ENCODE data around the gene DHRS9.
"Not testable (repeated sequence)": the region's sequence is repeated elsewhere in the genome, so short reads cannot be mapped to it uniquely, and the experiment has no call there.

DHRS9 gene

DNA sequence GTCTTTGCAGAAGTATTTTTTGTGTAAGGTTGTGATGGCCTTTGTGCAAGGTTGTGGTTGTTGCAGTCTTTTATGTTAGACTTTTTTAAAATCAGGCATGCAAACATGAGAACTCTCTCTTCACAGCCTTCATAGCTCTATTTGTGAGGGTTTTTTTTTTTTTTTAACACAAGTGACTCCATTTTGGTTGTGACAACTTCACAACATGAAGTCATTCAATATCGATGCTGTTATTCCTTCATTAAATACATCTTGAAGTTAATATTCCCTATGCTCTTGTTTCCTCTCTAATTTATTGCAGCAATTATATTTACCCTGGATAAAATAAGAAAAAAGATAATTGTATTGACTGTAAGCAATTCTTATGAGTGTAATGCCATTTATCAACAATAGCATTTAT lies 35.5 kb downstream of the DHRS9 start:
- DNase-seq = no peak

DNA sequence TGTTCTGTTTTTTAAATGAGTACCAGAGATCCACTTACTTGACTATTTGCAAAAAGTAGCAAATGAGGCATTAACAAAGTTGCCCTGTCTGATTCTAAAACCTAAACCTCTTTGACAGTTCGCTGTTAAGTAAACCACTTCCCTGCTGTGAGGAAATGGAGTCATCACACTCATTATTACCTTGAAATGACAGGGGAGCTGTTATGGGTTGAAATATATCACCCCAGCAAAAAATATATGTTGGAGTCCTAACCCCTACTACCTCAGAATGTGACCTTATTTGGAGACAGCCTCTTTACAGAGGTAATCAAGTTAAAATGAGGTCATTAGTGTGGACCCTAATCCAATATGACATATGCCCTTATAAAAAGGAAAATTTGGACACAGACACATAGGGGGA lies 36.1 kb downstream of the DHRS9 start:
- DNase-seq = no peak

DNA sequence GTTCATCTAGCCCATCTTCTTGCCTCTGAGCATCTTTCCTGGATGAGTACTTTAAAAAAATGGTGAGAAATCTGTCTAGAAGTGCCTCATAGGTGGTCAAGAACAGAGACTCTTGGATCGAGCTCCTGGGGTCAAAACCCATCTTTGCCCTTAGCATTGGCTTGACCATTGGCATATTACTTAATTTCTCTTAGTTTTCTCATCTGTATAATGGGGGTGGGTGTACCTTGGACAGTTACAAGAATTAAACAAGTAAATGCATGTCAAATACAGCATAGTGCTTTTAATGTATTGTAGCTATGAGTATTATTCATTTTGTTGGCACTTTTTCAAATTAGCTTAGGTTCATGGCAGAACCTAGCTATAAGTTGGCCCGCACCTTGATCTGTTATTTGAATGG lies 36.8 kb downstream of the DHRS9 start:
- DNase-seq = no peak

DNA sequence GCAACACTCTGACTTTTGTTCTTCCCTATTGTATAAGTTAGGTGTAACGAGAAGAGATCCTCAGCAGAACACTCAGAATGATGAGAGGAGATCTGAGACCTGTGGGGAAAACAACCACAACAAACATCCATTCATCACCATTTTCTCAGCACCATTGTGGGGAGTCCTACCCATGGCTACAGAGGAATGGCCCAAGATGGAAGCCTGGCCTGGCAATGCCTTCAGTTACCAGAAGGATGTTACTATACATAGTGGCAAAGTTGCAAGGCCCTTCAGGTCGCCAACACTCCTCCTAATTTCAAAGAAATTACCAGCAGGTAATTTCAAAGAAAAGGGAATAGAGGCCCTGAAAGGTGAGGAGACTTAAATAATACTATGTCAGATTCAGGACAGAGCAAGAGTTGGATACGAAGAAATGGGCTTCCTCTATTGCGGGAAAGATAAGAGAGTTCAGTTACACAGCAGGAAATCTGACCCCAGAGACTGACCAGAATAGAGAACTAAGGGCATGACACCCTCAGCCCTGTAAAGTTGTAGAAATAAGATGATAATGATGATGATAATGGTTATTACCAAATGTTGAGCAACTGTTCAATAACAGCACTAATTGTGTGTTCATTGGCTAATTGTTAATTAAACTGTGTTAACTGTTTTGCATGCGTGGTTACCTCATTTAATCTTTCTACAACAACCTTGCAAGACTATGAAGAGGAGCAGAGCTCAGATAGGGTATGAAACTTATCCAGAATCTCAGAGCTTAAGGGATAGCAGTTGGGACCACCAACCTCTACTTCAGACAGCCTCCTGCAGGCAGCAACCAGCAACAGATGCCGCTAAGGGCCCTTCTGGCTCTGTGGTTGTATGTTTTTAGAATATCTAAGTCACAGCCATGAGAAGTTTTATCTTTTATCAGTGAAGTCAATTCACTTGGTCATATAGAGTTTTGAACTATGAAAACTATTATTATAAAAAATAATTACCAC lies 37.5 kb downstream of the DHRS9 start:
- DNase-seq = no peak

DNA sequence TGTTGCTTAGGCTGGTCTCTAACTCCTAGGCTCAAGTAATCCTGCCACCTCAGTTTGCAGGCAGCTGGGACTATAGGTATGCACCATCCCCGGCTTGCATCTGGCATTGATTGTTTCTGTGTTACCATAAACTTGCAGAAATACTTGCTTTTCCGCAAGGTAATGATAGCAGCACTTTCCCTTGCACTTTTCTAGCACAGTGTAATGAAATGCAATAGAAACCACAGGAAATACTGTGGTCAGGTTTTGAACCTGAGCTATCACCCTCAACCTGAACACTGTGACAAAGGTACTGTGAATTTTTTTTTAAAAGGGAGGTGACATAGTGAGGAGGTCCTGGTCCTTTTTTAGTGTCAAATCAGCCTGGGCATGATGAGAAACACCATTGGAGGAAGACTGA lies 38.3 kb downstream of the DHRS9 start:
- DNase-seq = no peak

DNA sequence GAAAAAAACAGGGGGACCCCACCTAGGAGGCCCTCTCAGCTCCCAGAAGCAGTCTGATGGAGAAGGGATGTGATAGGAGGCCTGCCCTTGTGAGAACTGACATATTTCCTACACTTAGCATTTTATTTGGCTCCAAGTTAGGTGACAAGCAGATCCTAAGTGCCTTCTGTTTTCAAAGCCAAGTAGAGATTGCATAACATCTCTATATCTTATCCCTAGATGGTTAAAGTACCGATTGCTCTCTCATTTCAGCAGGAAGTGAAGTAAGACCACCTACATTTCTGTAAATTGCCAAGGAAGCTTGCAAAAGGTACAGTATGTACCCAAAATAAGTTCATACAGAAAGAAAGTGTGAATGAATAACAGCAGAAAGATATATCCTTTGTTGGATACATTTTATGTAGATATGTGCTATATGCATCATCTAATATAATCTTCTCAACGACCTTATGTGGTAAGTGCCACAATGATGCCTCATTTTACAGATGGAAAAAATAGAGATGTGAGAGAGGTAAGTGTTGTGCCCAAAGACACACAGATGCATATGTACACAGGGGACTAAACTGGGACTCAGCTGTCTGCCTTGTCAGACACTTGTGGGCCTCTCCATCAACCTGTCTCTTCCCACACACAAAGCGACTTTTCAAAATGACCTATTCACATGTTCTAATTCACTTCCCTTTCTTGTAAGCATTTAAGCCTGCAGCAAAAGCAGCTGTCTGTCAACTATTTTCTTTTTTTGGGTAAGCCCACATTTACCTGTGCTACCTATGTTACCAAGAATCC lies 38.9 kb downstream of the DHRS9 start:
- no peak for DNase-seq

DNA sequence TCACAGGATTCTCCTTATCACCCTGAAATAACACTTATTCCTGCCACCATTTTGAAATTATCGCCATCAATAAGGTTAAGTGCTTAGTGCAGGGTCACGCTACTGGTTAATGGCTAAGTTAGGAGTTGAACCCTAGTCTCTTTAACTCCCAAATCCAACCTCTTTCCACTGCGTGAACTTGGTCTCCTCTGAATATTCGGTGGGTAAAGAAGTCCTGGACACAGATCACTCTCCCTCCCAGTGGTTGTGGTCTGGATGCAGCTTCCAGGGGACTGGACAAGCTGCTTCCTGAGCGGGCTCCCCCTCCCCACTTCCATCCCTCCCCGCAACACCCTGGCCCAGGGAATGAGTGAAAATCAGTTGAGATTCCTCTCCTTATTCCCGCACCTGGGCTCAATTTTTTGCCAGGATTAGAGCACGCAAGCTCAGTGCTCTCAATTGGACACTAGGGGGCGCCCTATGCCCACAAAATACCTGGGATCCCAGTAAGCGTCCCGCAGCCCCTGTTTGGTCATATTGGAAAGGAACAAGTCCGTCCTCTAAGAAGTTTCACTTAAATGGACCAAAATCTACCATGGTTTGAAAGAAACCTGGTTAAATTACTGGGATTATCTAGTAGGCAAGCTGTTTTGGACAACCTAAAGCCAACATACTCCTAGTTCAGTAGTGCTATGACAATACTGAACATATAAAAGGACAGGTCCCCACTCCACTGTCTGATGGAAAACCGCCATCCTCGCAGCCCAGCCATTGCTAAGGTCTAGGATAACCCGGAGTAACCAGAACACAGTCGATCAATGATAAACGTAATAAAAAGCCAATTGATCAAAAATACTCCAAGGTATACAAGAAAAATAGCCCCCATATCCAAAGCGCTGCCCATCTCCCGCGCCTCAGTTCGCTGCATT lies 40.4 kb downstream of the DHRS9 start:
- peak; percentile 88 for DNase-seq

DNA sequence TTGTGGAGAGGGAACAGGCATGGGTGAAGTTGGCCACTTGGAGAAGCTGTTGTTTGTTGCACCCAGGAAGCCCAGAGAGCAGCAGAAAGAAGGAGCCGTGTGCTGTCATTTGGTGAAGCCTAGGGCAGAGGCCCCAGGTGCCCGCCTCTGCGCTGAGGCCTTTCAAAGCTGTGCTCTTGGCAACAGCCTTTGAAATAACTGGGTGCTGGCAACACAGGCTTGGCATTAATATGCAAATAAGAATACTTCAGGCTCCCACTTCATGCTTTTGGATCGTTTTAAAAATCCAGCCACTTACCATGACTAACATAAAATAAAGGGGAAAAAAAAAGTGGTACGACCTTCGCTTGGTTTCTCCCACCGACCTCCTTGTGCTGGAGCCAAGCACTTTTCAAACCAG lies 41.1 kb downstream of the DHRS9 start:
- no peak for DNase-seq

DNA sequence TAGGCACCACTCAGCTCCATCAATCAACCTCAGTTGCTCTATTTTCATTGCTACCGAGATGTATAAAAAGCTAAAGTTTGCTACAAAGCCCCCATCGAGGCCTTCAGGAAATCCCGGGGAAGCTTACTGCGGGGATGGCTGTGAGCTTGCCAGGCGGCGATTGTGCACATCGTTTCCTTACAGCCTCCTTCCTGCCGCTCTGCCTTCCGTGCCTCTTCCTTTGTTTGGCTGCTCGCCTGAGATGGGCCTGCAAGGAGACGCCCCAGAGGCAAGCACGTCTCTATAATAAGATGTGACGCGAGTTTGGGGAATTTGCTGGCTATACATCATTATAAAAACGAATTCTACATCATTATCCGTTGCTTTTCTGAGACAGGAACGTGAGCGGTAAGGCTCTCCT lies 41.6 kb downstream of the DHRS9 start:
- DNase-seq = no peak

DNA sequence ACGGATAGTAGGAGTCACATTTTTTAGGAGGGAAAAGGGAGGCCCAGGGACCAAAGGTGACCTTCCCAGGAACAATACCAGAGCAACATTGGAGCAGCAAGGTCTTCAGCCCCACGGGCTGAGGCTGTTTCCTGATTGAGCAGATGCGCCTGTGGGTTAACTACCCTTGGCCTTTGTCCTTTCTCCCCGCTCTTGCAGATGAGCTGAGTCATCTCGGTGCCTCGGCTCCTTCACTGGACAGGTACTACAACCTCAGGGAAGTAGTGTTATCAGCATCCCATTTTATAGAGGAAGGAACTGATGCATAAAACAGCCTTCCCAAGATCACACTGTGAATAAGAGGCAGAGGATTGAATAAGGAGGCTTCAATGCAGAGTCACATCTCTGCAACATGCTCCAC lies 43.5 kb downstream of the DHRS9 start:
- no peak for DNase-seq

DNA sequence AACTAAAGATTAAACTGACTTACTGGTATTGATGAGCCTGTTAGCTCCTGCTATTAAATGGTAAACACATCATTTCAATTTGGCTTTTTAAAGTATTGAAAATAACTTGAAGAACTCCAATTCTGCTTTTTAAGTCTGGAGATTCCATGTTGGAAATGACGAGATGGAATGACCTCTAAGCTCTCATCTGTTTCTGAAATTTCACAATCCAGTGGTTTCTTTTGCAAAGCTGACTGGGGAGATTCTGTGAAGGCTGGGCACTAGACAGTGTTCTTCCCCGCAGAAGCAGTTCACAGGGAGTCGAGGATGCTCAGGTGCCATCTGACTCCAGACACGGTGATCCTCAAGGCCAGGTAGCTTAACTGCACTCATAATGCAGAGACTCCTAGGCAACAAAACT lies 44.7 kb downstream of the DHRS9 start:
- DNase-seq = no peak

DNA sequence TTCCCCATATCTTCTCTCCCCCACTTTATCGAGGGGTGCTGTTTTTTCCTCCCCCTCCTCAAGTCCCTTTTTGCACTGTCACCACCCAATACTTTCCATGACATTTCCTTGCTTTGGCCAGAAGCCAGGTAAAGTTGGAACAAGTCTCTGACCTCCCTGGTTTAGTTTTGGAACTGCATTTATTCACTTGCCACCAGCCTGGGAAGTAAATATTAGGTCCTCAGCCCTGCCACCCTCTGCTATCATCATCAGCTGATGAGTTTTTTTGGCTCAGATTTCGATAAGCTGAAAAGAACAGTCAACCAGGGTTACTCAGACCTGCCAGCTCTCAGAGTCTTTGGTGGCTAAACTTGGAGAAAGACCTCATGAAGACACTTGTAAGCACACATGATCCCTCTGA lies 47.0 kb downstream of the DHRS9 start:
- DNase-seq = no peak

DNA sequence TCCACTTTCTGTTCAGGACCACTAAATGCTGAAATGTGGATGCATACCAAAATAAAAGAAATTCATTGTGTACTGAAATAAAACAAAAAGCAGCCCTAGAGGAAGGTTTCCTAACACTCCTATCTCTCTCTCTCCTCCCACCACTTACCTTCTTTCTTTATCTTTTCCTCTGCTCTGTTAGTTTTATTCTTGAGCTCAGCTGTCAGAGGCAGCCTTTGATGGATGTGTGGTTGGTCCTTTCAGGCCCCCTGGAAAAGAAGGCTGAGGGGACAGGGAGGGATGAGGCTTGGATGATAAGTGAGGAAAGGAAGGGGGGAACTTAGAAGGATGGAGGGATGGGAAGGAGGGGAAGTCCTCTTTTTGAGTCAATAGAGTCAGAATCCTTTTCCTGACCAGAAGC lies 47.6 kb downstream of the DHRS9 start:
- DNase-seq = no peak

DNA sequence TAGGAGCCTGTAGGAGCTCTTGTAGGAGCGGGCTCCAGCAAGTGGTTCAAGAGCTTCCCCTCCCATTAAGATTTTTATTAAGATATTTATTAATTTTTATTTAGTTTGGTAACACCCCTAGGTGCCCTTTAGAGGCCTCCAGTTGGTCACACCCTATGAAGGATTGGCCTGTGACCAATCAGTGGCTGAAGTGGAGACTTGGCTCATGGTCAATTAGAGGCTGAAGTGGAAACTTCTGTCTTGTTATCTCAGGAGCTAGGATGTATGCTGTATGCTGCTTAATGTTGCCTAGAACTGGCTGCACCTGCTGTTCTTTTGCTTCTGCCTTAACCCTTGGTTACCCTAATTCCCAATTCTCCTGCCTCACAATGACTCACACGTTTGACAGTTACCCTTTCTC lies 48.7 kb downstream of the DHRS9 start:
- no peak for DNase-seq

DNA sequence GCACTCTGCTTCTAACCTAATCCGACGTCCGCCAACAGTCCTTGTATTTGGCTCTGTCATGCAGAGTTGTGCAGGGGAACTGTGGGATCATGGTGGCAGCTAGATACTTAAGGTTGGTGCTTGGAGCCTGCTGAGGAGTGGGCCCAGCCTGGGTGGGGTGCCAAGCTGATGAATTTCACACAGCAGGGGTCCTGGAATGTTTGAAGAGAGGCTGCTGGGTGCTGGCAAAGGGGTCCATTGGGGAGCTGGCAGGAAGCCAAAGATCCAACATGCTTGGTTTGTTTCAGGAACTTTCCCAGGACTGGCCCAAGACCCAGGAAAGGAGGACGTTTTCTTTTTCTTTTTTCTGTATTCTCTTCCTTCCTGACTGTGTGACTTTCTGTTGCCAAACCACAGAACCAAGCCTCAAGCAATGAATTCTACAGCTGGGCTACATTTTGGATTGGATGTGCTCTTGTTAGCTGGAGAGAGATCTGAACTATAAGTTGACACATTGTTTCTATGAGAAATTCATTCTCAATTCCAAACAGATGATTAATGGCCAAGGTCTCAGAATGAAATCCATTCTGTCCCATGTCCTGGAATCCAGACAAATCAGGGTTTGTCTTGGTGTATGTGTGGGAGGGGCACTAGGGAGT lies 49.9 kb downstream of the DHRS9 start:
- no peak for DNase-seq

DNA sequence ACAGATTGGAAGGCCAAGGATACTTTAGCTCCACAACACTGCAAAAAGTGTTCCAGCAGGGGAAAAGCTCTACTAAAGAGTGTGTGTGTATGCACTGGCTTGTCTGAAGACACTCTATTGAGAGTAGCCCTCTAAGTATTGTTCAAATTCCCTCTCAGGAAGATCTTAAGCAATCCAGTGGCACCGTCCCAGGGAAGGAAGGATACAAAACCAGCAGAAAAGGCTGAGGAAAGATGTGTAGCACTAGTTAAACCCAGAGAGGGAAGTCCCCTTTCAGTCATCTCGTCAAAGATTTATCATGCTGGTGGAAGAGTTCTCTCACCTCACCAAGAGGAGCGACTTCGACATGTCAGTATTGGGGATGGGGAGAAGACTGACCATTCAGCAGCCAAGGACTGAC lies 50.5 kb downstream of the DHRS9 start:
- DNase-seq = no peak

DNA sequence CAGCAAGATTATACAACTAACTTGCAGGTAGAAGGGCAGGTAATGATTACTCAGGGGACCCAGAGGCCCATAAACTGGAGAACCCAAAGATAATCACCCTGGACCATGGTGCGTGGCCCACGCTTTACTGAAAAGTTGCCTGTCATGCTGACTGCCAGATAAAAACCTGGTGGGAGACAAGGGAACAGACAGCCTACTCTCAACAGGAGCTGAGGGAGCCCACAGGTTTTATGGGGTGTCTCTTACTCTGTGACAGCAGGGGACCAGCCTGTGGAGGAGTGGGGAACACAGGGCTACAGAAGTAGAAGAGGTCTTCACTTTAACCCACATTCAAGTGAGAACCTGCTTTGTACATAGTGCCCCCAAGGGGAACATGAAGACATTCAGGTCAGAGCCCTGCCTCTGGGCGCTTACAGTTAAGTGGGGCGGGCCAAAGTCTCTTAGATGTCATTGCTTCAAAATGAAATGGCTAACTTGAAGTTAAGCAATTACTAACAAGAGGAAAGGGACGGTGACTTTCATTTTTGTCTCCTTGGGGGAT lies 60.4 kb downstream of the DHRS9 start:
- no peak for DNase-seq

DNA sequence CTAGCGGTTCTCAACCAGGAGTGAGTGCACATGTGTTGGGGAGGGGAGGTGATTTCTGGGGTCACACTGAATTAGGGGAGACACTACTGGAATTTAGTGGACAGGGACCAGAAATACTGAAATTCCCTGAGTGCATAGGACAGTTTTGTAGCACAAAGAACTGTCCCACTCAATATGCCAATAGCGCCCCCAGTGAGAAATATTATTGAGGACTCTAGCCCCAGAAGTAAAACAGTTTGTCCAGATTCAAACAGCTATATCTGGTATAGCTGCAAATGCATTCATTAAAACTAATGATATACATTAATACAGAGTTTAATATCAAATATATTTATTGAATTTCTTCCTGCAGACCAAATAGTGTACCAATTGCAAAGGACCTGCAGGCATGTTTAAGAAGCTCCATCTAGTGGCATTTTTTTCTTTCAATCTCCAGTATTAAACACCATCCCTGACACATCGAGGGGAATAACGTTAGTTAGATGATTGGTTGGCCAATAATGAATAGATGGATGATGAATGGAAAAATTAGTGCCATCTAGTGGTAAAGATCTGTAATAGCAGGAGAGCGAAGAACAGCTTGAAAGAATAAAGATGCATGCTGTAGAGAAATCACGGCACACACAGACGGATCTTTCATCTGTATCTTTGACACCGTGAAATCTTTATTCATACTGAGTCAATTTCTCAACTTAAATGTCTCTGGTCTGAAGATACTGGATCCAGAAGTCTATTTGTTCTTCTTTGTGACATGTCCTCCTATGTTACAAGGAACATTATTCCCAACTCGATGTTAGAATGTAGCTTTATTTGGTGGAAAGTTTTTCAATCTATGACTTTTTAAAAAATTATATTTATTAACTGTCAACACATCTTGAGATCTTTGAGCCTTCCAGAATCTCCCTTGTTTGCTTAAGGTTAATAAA lies 62.5 kb downstream of the DHRS9 start:
- DNase-seq = no peak

DNA sequence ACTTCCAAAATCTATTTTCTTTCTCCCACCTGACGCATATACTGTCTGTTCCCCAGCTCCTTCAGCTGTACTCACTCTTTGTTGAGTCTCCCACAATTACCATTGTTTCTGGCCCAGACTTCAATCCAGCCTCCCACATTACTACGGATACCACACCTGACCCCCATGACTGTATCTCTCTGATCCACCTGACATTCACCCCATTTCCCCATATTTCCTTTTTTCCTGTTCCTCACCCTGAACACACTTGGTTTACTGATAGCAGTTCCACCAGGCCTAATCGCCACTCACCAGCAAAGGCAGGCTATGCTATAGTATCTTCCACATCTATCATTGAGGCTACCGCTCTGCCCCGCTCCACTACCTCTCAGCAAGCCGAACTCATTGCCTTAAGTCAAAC lies 64.9 kb downstream of the DHRS9 start:
- DNase-seq = not testable (repeated sequence)

DNA sequence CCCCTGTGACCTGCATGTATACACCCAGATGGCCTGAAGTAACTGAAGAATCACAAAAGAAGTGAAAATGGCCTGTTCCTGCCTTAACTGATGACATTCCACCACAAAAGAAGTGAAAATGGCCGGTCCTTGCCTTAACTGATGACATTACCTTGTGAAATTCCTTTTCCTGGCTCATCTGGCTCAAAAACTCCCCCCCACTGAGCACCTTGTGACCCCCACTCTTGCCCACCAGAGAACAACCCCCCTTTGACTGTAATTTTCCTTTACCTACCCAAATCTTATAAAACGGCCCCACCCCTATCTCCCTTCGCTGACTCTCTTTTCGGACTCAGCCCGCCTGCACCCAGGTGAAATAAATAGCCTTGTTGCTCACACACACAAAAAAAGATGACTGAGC lies 67.1 kb downstream of the DHRS9 start:
- DNase-seq = not testable (repeated sequence)

All from right forelimb (tissue), 1 donor.